Stimulated activated naive CD4-positive, alpha-beta T cell (primary cell): ENCODE results near the gene NOXA1.

Experiments
- DNase-seq, 6 experiments: peaks; one replicate each; lab custom pipeline; 2025; lab: John Stamatoyannopoulos, UW

The NOXA1 gene

DNA sequence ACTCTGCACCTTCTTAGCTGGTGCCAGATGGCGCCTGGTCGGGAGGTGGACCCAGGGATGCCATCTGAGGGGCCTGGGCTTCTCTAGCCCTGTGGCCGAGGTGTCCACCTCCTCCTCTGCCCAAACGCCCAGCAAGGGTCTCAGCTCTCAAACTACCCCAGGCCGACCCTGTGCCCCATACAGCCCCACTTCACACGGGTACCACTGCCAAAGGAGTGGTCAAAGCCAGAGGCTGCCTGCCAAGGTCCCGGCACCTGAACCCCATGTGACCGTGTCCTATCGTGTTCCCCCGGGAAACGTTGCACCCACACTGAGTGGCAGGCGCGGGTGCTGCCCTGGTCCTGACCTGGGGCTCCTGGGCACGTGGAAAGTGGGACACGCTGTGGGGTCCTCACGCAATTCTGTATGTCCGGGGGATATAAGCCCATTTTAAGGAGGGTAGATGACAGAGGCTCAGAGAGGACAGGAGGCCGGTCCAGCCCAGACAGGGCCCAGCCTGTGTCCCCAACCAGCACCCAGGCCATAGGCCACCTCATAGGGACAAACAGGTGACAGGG lies 16.0 kb downstream of the NOXA1 start:
- no peak for DNase-seq

GRCh38 chr9:137441289-137441934 lies 18.2 kb downstream of the NOXA1 start, which contains the start of gene ENTPD8:
ENTPD8 (minus strand) TSS chr9:137441357; CDS start chr9:137438285, 3,072 bp downstream.
- DNase-seq = peak in 1 of 6 experiments; percentile 30

DNA sequence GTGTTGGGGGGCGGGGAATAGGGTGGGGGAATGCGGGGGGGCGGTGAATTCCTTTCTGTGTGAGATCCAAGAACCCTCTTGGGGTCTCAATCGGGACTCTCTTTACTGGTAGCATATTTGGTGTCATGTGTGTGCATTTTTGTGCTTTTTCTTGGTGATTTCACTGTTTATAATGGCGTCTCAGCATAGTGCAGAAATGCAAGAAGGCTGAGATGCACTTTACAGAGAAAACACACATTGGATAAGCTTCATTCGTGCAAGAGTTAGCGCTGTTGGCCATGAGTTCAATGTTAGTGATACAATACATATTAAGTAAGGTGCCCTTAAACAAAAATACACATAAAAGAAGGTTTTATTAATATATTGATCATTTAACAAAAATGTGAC lies 18.7 kb downstream of the NOXA1 start:
- no peak for DNase-seq

DNA sequence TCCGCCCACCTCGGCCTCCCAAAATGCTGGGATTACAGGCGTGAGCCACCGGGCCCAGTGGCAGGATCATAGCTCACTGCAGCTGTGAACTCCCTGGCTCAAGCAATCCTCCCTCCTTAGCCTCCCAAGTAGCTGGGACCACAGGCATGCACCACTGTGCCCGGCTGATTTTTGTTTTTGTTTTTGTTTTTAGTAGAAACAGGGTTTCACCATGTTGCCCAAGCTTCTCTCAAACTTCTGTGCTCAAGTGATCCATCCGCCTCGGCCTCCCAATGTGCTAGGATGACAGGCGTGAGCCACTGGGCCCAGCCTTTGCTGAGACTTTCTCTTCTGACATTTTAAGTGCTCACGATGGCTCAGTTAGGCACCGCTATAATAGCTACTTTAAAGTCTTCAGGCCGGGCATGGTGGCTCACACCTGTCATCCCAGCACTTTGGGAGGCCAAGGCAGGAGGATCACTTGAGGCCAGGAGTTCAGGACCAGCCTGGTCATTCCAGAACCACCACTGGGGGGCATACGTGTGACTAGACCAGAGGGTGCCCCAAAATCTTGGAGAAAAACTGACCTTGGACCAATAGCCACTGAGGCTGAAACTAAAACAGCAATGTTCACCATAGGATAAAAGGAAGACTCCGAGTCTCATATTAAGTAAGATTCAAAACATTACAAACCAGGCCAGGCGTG lies 21.1 kb downstream of the NOXA1 start:
- DNase-seq = no peak

DNA sequence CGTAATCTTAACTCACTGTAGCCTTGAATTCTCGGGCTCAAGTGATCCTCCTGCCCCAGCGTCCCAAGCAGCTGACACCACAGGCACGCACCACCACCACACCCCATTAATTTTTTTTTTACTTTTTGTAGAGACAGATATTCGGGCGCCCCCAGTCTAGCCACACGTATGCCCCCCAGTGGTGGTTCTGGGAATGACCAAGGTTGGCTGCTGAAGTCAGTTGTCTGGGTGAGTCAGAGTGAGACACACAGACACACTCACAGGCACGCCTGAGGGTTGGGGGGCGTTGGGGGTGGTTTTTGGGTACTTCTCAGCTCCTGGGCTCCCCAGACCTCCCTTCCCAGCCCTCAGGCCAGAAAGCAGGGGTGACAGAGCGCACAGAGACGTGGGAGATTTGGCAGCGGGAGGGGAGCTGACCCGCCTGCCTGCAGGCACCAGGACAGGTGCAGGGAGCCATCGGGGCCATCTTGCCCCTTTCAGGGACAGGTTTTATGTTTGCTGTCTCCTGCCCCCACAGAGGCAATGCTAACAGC lies 22.1 kb downstream of the NOXA1 start:
- peak; percentile 56 to 80 (median 74) for DNase-seq

DNA sequence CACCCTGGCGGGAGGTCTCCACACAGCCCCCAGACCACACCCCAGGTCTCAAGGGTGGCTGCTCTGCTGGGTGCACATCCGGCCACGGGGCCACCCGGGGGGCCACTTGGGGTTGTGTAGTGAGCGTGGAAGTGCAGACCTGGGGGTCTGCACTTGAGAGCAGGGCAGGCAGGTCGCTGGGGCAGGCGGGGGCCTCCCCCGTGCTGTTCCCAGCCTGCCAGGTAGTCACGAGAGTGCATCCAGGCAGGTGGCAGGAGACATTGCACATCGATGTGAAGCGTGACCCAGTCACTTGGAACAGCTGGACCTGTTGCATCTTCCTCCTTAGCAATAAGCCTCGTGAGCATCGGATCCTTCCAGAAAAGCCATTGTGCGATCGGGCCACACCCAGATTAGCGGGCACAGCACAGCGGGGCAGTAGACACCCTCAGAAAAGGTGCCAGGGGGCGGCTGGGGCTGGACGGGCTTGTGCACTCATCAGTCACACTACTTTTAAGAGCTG lies 22.8 kb downstream of the NOXA1 start:
- DNase-seq = no peak

DNA sequence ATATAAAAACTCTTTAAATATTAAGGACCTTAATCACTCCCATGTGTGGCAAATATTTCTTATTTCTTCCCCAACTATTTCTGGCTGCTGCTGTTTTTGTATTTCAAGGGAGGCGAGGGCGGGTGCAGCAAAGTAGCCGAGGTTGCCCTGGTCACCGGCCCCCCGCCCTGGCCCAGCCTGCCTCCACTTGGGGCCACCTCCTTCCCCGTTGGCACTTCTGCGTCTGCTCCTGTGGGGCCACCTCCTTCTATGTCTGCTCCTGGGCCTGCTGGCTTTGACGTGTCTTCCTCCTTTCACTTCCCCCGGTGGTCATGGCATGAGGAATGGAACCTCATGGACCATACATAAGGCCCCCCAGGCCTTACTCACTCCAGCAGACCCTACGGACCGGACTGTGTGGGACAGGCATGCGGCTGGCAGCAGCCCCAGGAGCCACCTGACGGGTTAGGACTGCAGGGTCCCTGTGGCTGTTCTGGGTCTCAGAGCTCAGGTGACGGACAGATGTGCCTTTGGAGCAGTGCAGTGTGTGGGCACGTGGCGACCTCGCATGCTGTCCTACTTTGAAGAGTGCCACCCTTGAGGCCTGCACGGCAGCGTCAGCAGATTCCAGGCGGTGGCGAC lies 23.8 kb downstream of the NOXA1 start:
- DNase-seq = no peak

DNA sequence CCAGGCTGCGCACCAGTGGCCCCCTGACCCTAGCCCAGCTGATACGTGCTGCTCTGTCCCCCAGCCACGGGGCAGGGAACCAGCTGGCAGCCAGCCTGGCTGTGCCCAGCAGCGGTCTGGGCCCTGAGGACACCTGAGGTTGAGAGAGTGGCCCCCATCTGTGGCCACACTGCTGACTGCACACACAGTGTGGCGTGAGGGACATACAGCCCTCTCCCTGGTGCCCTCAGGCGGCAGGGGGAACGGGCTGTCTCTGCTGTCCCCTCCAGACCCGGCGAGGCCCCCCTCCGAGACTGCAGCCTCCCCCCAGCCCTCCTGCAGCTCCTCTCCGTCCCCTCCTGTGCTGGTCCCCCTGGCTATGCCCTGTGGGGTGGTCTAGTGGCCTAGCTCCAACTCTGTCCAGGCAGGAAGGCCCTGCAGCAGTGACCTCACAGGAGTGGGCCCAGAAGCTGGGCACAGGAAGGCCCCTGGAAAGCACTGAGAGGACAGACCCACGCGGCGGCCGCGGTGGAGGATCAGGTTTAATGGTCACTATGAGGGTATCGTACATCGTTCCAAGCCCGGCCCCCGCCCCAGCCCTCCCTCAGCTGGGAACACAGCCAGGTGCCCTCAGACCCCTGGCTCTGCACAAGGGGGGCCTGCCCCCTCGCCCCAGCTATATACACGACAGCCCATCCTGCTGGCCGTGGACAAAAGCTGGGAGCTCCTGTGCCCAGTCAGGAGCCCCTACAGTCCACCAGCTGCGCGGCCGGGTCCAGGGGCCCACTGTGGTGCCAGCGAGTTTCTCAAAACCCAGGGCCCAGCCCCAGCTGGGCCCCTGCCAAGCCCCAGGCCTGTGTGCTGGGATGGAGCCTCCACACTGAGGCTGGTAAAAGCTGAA lies 24.8 kb downstream of the NOXA1 start:
- no peak for DNase-seq

DNA sequence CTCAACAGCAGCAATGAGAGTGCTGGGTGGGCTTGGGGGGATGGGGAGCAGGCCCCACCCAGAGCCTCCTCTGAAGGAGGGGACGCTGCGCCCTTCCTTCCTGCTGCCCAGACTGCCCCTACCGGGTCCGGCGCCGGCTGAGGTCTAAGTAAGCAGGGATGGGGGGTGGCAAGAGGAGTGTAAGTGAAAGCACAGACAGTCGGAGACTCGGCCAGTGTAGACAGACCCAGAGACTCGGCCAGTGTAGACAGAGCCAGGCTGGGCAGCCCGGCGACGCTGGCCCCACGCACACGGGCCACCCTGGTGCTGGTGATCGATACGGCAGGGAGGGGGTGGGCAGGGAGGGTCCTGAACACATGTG lies 25.4 kb downstream of the NOXA1 start:
- no peak for DNase-seq

GRCh38 chr9:137449081-137449844 lies 26.1 kb downstream of the NOXA1 start:
- peak in 5 of 6 experiments; percentile 31 to 57 (median 40) for DNase-seq

GRCh38 chr9:137449931-137450538 lies 26.8 kb downstream of the NOXA1 start:
- peak in 5 of 6 experiments; percentile 57 to 67 (median 60) for DNase-seq

GRCh38 chr9:137450539-137451222 lies 27.5 kb downstream of the NOXA1 start:
- DNase-seq = peak; percentile 28 to 63 (median 58)

GRCh38 chr9:137451264-137452005 lies 28.2 kb downstream of the NOXA1 start:
- DNase-seq = peak in 1 of 6 experiments; percentile 19

- no peak for DNase-seq
Measured at GRCh38 chr9:137452006-137452760, 29.0 kb downstream of the NOXA1 start.

GRCh38 chr9:137452761-137453642 lies 29.8 kb downstream of the NOXA1 start:
- DNase-seq = no peak

GRCh38 chr9:137453643-137454081 lies 30.5 kb downstream of the NOXA1 start:
- peak; percentile 31 to 79 (median 65) for DNase-seq

- peak in 5 of 6 experiments; percentile 60 to 79 (median 65) for DNase-seq
Measured at GRCh38 chr9:137454145-137454596, 31.0 kb downstream of the NOXA1 start.
